ENCODE results near the gene TTLL3. TPM values are rescaled to one million over a fixed set of nuclear protein-coding genes. Genes with fewer than 3 reads are reported as not detected.

TTLL3 gene, protein sequence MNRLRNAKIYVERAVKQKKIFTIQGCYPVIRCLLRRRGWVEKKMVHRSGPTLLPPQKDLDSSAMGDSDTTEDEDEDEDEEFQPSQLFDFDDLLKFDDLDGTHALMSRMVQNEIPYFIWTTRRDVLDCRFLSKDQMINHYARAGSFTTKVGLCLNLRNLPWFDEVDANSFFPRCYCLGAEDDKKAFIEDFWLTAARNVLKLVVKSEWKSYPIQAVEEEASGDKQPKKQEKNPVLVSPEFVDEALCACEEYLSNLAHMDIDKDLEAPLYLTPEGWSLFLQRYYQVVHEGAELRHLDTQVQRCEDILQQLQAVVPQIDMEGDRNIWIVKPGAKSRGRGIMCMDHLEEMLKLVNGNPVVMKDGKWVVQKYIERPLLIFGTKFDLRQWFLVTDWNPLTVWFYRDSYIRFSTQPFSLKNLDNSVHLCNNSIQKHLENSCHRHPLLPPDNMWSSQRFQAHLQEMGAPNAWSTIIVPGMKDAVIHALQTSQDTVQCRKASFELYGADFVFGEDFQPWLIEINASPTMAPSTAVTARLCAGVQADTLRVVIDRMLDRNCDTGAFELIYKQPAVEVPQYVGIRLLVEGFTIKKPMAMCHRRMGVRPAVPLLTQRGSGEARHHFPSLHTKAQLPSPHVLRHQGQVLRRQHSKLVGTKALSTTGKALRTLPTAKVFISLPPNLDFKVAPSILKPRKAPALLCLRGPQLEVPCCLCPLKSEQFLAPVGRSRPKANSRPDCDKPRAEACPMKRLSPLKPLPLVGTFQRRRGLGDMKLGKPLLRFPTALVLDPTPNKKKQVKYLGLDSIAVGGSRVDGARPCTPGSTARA
- polyA plus RNA-seq (2012; ENCODE audit: insufficient read length, low read depth), result 22.3 TPM

DNA sequence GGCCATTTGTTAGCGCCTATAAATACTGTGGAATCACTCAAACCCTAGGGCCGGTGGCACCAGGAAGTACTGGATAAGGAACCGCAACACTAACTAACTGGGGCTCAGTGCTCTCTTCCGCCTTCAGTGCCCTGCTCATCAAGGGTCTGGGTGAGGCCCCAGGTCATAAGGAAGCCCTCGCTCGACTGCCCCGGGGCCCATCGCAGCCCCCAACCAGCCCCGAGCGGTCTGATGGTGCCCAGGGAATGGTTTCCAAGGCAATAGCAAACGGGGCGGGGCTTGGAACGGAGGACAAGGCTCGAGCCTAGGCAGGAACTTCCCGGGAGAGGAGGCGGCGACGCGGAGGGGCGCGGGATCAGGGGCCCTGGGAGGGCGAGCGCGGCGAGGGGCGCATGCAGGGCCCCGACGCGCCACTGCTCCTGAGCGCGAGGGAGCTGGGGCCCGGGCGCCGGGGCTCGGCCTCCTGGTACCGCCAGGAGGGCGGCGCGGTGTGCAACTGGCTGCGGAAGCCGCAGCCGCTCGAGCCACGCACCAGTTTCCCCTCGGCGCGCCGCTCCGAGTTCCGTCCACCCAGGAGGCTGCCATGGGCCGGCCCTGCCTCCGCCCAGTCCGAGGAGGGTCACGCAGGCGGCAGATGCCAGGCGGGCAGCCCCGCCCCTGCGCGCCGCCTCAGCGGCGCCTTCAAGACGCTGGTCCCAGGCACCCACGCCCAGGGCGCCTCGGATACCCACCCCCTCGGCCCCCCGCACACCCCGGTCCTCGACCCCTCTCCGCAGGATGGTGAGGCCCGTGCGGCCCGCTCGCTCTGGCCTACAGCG lies at the start of gene TTLL3:
Gene TTLL3, plus strand, starts transcription at position 648 of the 818 bp plus-strand sequence. CDS start 400 bp downstream, outside the sequence.
- TF ChIP-seq FOXP2 (optimal IDR thresholded peaks at IDR 0.05; ENCODE audit: borderline replicate concordance, extremely low read depth, extremely low read length, insufficient read depth) (no peak), TAF1 (IDR thresholded peaks at IDR 0.05; ENCODE audit: borderline replicate concordance, insufficient read depth, low read length) (no peak), SIN3A (IDR thresholded peaks at IDR 0.05; ENCODE audit: borderline replicate concordance, insufficient read depth, low read length) (no peak), POLR2AphosphoS5 (IDR thresholded peaks at IDR 0.05; ENCODE audit: low read depth, low read length) (no peak)
- TF ChIP-seq, protein P1, sequence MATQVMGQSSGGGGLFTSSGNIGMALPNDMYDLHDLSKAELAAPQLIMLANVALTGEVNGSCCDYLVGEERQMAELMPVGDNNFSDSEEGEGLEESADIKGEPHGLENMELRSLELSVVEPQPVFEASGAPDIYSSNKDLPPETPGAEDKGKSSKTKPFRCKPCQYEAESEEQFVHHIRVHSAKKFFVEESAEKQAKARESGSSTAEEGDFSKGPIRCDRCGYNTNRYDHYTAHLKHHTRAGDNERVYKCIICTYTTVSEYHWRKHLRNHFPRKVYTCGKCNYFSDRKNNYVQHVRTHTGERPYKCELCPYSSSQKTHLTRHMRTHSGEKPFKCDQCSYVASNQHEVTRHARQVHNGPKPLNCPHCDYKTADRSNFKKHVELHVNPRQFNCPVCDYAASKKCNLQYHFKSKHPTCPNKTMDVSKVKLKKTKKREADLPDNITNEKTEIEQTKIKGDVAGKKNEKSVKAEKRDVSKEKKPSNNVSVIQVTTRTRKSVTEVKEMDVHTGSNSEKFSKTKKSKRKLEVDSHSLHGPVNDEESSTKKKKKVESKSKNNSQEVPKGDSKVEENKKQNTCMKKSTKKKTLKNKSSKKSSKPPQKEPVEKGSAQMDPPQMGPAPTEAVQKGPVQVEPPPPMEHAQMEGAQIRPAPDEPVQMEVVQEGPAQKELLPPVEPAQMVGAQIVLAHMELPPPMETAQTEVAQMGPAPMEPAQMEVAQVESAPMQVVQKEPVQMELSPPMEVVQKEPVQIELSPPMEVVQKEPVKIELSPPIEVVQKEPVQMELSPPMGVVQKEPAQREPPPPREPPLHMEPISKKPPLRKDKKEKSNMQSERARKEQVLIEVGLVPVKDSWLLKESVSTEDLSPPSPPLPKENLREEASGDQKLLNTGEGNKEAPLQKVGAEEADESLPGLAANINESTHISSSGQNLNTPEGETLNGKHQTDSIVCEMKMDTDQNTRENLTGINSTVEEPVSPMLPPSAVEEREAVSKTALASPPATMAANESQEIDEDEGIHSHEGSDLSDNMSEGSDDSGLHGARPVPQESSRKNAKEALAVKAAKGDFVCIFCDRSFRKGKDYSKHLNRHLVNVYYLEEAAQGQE (IDR thresholded peaks at IDR 0.05; ENCODE audit: insufficient read depth in 1 of 2, low read depth in 2 of 2, low read length in 2 of 2), result no peak

DNA sequence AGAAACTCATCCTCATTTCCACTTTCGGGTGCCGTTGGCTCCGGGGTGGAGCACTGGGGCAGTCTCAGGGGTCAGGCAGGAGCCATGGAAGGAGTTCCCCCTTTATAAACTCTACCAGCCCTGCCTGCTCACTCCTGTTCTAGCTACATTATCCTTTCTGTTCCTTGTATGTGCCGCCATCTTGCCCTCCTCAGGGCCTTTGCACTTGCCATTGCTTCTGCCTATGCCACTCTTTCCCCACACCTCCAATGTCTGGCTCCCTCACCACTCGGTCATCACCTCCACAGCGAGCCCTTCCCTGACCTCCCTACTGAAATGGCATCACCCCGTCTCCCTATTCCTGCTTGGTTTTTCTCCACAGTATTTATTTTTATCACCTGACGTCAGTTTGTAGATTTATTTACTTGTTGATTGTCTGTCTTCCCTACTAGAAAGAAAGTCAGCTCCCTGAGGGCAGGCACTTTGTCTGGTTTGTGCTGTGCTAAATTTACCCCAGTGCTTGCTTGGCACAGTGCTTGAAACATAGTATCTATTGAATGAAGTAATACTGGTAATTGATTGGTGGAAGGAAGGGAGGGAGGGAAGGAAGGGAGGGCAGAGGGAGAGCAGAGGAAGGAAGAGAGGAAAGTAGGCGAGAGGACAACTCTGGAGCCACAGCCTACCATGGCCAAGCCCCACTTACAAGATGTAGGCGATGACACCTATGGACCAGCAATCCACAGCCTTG lies 49.1 kb upstream of the TTLL3 start:
- TF ChIP-seq FOXP2 (optimal IDR thresholded peaks at IDR 0.05; ENCODE audit: borderline replicate concordance, extremely low read depth, extremely low read length, insufficient read depth) (no peak), POLR2AphosphoS5 (IDR thresholded peaks at IDR 0.05; ENCODE audit: low read depth, low read length) (peak; percentile 16; the same call in 1 of the 2 replicates)

DNA sequence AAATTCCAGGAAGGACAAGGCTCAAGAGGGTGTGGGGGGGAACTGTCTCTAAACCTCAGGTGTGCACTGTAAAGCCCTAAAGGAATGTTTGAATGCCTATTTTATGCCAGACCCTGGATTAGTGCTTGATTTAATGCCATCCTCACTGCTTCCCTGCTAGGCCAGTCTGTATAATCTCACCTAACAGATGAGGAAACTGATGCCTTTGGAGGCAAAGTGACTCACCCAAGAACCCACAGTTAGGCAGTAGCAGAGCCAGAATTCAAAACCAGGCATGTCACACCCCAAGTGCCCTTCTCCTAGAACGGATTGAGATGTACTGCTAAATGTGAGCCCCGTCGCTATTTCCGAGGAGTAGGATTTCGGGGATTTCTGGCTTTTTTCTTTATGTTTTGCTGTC lies 48.1 kb upstream of the TTLL3 start:
- TF ChIP-seq FOXP2 (optimal IDR thresholded peaks at IDR 0.05; ENCODE audit: borderline replicate concordance, extremely low read depth, extremely low read length, insufficient read depth) (no peak), SIN3A (IDR thresholded peaks at IDR 0.05; ENCODE audit: borderline replicate concordance, insufficient read depth, low read length) (no peak), TAF1 (IDR thresholded peaks at IDR 0.05; ENCODE audit: borderline replicate concordance, insufficient read depth, low read length) (no peak), POLR2AphosphoS5 (IDR thresholded peaks at IDR 0.05; ENCODE audit: low read depth, low read length) (no peak)
- TF ChIP-seq, protein P1 (IDR thresholded peaks at IDR 0.05; ENCODE audit: insufficient read depth in 1 of 2, low read depth in 2 of 2, low read length in 2 of 2), result no peak

DNA sequence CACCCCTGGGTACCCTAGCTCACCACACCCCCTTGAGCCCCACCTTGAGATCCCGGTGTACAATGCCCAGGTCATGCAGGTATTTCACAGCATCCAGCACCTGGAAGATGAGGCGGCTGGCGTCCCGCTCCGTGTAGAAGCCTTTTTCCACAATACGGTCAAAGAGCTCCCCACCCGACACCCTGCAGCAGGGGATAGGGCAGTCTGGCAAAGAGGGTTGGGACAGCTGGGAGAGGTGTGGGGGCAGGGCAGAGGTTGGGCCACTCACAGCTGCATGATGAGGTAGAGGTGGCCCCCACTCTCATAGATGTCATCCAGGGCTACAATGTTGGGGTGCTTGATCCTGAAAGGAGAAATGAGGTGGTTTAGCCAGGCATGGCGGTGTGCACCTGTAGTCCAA lies 47.2 kb upstream of the TTLL3 start:
- no peak for TF ChIP-seq FOXP2 (optimal IDR thresholded peaks at IDR 0.05; ENCODE audit: borderline replicate concordance, extremely low read depth, extremely low read length, insufficient read depth)
- no peak for TF ChIP-seq SIN3A (IDR thresholded peaks at IDR 0.05; ENCODE audit: borderline replicate concordance, insufficient read depth, low read length)
- TF ChIP-seq POLR2AphosphoS5 (IDR thresholded peaks at IDR 0.05; ENCODE audit: low read depth, low read length), result no peak
- TF ChIP-seq, protein P1 (IDR thresholded peaks at IDR 0.05; ENCODE audit: insufficient read depth in 1 of 2, low read depth in 2 of 2, low read length in 2 of 2), result no peak
- TF ChIP-seq TAF1 (IDR thresholded peaks at IDR 0.05; ENCODE audit: borderline replicate concordance, insufficient read depth, low read length), result no peak
